CD8-positive, alpha-beta memory T cell (primary cell): ENCODE measurements around the gene CCT7. TPM values are rescaled to one million over a fixed set of nuclear protein-coding genes. Genes with fewer than 3 reads are reported as not detected.
"Not testable (repeated sequence)": the region's sequence is repeated elsewhere in the genome, so short reads cannot be mapped to it uniquely, and the experiment has no call there.

Experiments used
- CTCF ChIA-PET: fragments of 350-600 bp; sonication (Branson Sonifier 250); formaldehyde crosslinking; loops from one replicate; lab custom pipeline; 2021; ENCODE audit warnings: antibody characterized with exemption; lab: Charles Lee
- POLR2A ChIA-PET: fragments of 350-600 bp; sonication (Branson Sonifier 250); formaldehyde crosslinking; loops from one replicate; lab custom pipeline; 2021; ENCODE audit warnings: antibody characterized with exemption; lab: Charles Lee
- DNase-seq, 5 donors: peaks; one replicate each; pipeline versions ENCODE4 v3.0.0 to v3.0.0-alpha.2; 2020 to 2022; ENCODE audit warnings: mixed read lengths in 1 of 5
- H3K27ac ChIP-seq: one replicate; pipeline ENCODE4 v1.7.0; 2013; ENCODE audit warnings: low read depth, mild to moderate bottlenecking, low read length, moderate library complexity
- H3K27me3 ChIP-seq: 2 replicates; pipeline ENCODE4 v1.7.0; 2013; ENCODE audit warnings: low read length, mild to moderate bottlenecking; ENCODE audit not compliant: insufficient read depth, poor library complexity, severe bottlenecking
- H3K36me3 ChIP-seq: 2 replicates; pipeline ENCODE4 v1.7.0; 2013; ENCODE audit warnings: mild to moderate bottlenecking, low read length, moderate library complexity; ENCODE audit not compliant: insufficient read depth
- H3K4me1 ChIP-seq: 2 replicates; pipeline ENCODE4 v1.7.0; 2013; ENCODE audit warnings: mild to moderate bottlenecking, low read length, moderate library complexity; ENCODE audit not compliant: insufficient read depth
- H3K4me3 ChIP-seq: 2 replicates; pipeline ENCODE4 v1.7.0; 2013; ENCODE audit warnings: mild to moderate bottlenecking, low read length
- H3K9me3 ChIP-seq: 2 replicates; pipeline ENCODE4 v1.7.0; 2013; ENCODE audit warnings: mild to moderate bottlenecking, low read length
- H3K27ac Mint-ChIP-seq, 8 donors: one replicate each; pipeline ENCODE4 v1.8.0; 2020 to 2021; ENCODE audit warnings: mixed read lengths in 8 of 8, mild to moderate bottlenecking in 6 of 8, inconsistent platforms in 3 of 8, moderate library complexity in 3 of 8
- H3K27me3 Mint-ChIP-seq, 2 donors: one replicate each; pipeline ENCODE4 v1.8.0; 2020 to 2021; ENCODE audit warnings: mixed read lengths in 2 of 2, mild to moderate bottlenecking in 1 of 2, moderate library complexity in 1 of 2
- H3K36me3 Mint-ChIP-seq, 3 donors: one replicate each; pipeline ENCODE4 v1.8.0; 2020 to 2021; ENCODE audit warnings: mixed read lengths in 3 of 3, inconsistent platforms in 1 of 3, mild to moderate bottlenecking in 1 of 3
- H3K4me1 Mint-ChIP-seq, 3 donors: one replicate each; pipeline ENCODE4 v1.8.0; 2020 to 2021; ENCODE audit warnings: mixed read lengths in 3 of 3, inconsistent platforms in 1 of 3, mild to moderate bottlenecking in 1 of 3
- H3K4me3 Mint-ChIP-seq, 7 donors: one replicate each; pipeline ENCODE4 v1.8.0; 2020 to 2021; ENCODE audit warnings: mixed read lengths in 7 of 7, mild to moderate bottlenecking in 6 of 7, moderate library complexity in 4 of 7, inconsistent platforms in 2 of 7
- H3K9me3 Mint-ChIP-seq, 5 donors: one replicate each; pipeline ENCODE4 v1.8.0; 2020 to 2022; ENCODE audit warnings: mixed read lengths in 5 of 5, mild to moderate bottlenecking in 3 of 5, moderate library complexity in 2 of 5, inconsistent platforms in 1 of 5
- polyA plus RNA-seq: library from polyadenylated mRNA; unstranded; fragments of 300-500 nt; fragmentation: Illumina TruSeq; gene quantifications from one replicate; pipeline ENCODE4 v1.2.3, GENCODE V29; 2021
- total RNA-seq, 2 experiments: library from RNA; stranded (reverse); gene quantifications; one replicate each; pipeline ENCODE4 v1.2.3, GENCODE V29; 2021

The CCT7 gene
- total RNA-seq (100 to 1,000 TPM; 750 to 758 TPM), polyA plus RNA-seq (263 TPM)

GRCh38 chr2:73233932-73234832 is at the start of gene CCT7:
Gene CCT7 (plus strand): TSS chr2:73234308. CDS start chr2:73234379, 71 bp downstream.
- Histone ChIP-seq H3K4me1 (peaks cover 28% of the 10 kb centered on the region), H3K27me3 (no peaks in the 10 kb centered on the region), H3K9me3 (no peaks in the 10 kb centered on the region), H3K36me3 (peaks cover 1% of the 10 kb centered on the region), H3K27ac (peak within 1 kb of the TSS; percentile 93), H3K4me3 (peak within 1 kb of the TSS; percentile 88)
- Mint-ChIP-seq H3K4me1 (peaks cover 39 to 50% (median 49%) of the 10 kb centered on the region in 3 donors), H3K36me3 (peaks cover 0 to 41% (median 0%) of the 10 kb centered on the region in 3 donors), H3K9me3 (no peaks in the 10 kb centered on the region), H3K27me3 (no peaks in the 10 kb centered on the region), H3K27ac (peak within 1 kb of the TSS; percentile 81 to 98 (median 94)), H3K4me3 (peak within 1 kb of the TSS; percentile 95 to 99 (median 98))
- peak; percentile 78 to 92 (median 87) for DNase-seq
- POLR2A ChIA-PET, result interaction anchor here (0.7 to 3.2 kb wide), 12 partner anchors 8 to 1724 kb away, joined by 3 to 25 read pairs (median 5); partner anchors contain the start of genes ALMS1, EGR4, FBXO41 and SFXN5
- CTCF ChIA-PET, result interaction anchor here (0.9 to 8.1 kb wide), 9 partner anchors 10 to 57 kb away, joined by 3 to 54 read pairs (median 4); partner anchors contain the start of genes EGR4 and FBXO41

GRCh38 chr2:73185965-73186364 is 48.1 kb upstream of the CCT7 start:
- no peak for DNase-seq
- no peaks in the 10 kb centered on the region for H3K4me1 Mint-ChIP-seq
- Histone ChIP-seq H3K4me3 (no peak overlapping the region), H3K4me1 (no peaks in the 10 kb centered on the region), H3K9me3 (no peaks in the 10 kb centered on the region), H3K36me3 (no peaks in the 10 kb centered on the region), H3K27me3 (no peaks in the 10 kb centered on the region), H3K27ac (no peak overlapping the region)
- H3K9me3 Mint-ChIP-seq, result peaks cover 0 to 6% (median 0%) of the 10 kb centered on the region in 5 donors
- ChIA-PET POLR2A (no interaction called here), CTCF (interaction anchor here (1.1 to 3.6 kb wide), 2 partner anchors 9 kb away, joined by 3 to 36 read pairs; no protein-coding TSS in a partner anchor)
- H3K27ac Mint-ChIP-seq, result no peak overlapping the region
- H3K4me3 Mint-ChIP-seq, result no peak overlapping the region
- no peaks in the 10 kb centered on the region for H3K36me3 Mint-ChIP-seq
- H3K27me3 Mint-ChIP-seq, result peaks cover 22 to 36% of the 10 kb centered on the region in 2 donors

- no peaks in the 10 kb centered on the region for H3K27me3 ChIP-seq
- peaks cover 0 to 4% (median 0%) of the 10 kb centered on the region in 5 donors for H3K9me3 Mint-ChIP-seq
Observed at GRCh38 chr2:73187549-73187948, 46.6 kb upstream of the CCT7 start.

GRCh38 chr2:73197579-73197978 is 36.5 kb upstream of the CCT7 start:
- H3K9me3 ChIP-seq, result no peaks in the 10 kb centered on the region
- no peak overlapping the region for H3K4me3 ChIP-seq
- no peaks in the 10 kb centered on the region for H3K36me3 ChIP-seq
- Mint-ChIP-seq H3K4me1 (peaks cover 3 to 9% (median 6%) of the 10 kb centered on the region in 3 donors), H3K4me3 (no peak overlapping the region), H3K27me3 (peaks cover 34 to 54% of the 10 kb centered on the region in 2 donors), H3K9me3 (no peaks in the 10 kb centered on the region), H3K36me3 (peaks cover 0 to 2% (median 0%) of the 10 kb centered on the region in 3 donors), H3K27ac (no peak overlapping the region)
- CTCF ChIA-PET, result no interaction called here
- H3K27me3 ChIP-seq, result no peaks in the 10 kb centered on the region
- no peak overlapping the region for H3K27ac ChIP-seq
- POLR2A ChIA-PET, result no interaction called here
- H3K4me1 ChIP-seq, result no peaks in the 10 kb centered on the region
- DNase-seq, result no peak

More at GRCh38 chr2:73187549-73187948, 46.6 kb upstream of the CCT7 start:
- CTCF ChIA-PET, result interaction anchor here (1.2 to 3.6 kb wide), 2 partner anchors 10 to 102 kb away, joined by 3 to 36 read pairs; no protein-coding TSS in a partner anchor
- no peaks in the 10 kb centered on the region for H3K36me3 ChIP-seq
- H3K4me3 ChIP-seq, result no peak overlapping the region
- no peak overlapping the region for H3K27ac ChIP-seq
- H3K4me1 Mint-ChIP-seq, result no peaks in the 10 kb centered on the region
- H3K36me3 Mint-ChIP-seq, result no peaks in the 10 kb centered on the region
- POLR2A ChIA-PET, result no interaction called here
- no peak overlapping the region for H3K4me3 Mint-ChIP-seq
- H3K9me3 ChIP-seq, result no peaks in the 10 kb centered on the region
- H3K27me3 Mint-ChIP-seq, result peaks cover 20 to 38% of the 10 kb centered on the region in 2 donors
- H3K4me1 ChIP-seq, result no peaks in the 10 kb centered on the region
- H3K27ac Mint-ChIP-seq, result no peak overlapping the region
- DNase-seq, result no peak

GRCh38 chr2:73200281-73200680 is 33.8 kb upstream of the CCT7 start:
- CTCF ChIA-PET, result interaction anchor here (1.4 to 3.0 kb wide), 2 partner anchors 13 to 23 kb away, joined by 5 to 11 read pairs; partner anchors contain the start of gene SMYD5
- H3K9me3 ChIP-seq, H3K27ac ChIP-seq, H3K9me3 Mint-ChIP-seq, H3K27ac Mint-ChIP-seq, H3K4me3 ChIP-seq, H3K4me3 Mint-ChIP-seq, DNase-seq, H3K36me3 Mint-ChIP-seq, POLR2A ChIA-PET, H3K36me3 ChIP-seq, H3K4me1 ChIP-seq: not testable (repeated sequence)
- peaks cover 13% of the 10 kb centered on the region for H3K27me3 ChIP-seq
- peaks cover 5 to 12% (median 6%) of the 10 kb centered on the region in 3 donors for H3K4me1 Mint-ChIP-seq
- H3K27me3 Mint-ChIP-seq, result peaks cover 44 to 65% of the 10 kb centered on the region in 2 donors

GRCh38 chr2:73202156-73203054 is 31.7 kb upstream of the CCT7 start, which contains the start of gene NOTO:
Gene NOTO (plus strand): TSS chr2:73202574. CDS start chr2:73202667, 93 bp downstream.
- H3K4me3 Mint-ChIP-seq, result peak within 1 kb of the TSS; percentile 14 to 82 (median 66)
- H3K27me3 Mint-ChIP-seq, result peaks cover 47 to 61% of the 10 kb centered on the region in 2 donors
- H3K4me1 ChIP-seq, result no peaks in the 10 kb centered on the region
- peaks cover 13% of the 10 kb centered on the region for H3K27me3 ChIP-seq
- H3K4me1 Mint-ChIP-seq, result peaks cover 5 to 12% (median 6%) of the 10 kb centered on the region in 3 donors
- H3K36me3 Mint-ChIP-seq, result peaks cover 0 to 2% (median 0%) of the 10 kb centered on the region in 3 donors
- ChIA-PET POLR2A (no interaction called here), CTCF (interaction anchor here (0.9 to 3.0 kb wide), 4 partner anchors 8 to 25 kb away, joined by 3 to 11 read pairs (median 6); no protein-coding TSS in a partner anchor)
- no peak within 1 kb of the TSS for H3K27ac ChIP-seq
- no peak for DNase-seq
- H3K27ac Mint-ChIP-seq, result no peak within 1 kb of the TSS
- H3K9me3 ChIP-seq, result no peaks in the 10 kb centered on the region
- H3K9me3 Mint-ChIP-seq, result no peaks in the 10 kb centered on the region
- H3K4me3 ChIP-seq, result no peak within 1 kb of the TSS
- no peaks in the 10 kb centered on the region for H3K36me3 ChIP-seq

GRCh38 chr2:73203055-73203681 is 30.9 kb upstream of the CCT7 start:
- peaks cover 0 to 2% (median 0%) of the 10 kb centered on the region in 3 donors for H3K36me3 Mint-ChIP-seq
- peaks cover 5 to 12% (median 6%) of the 10 kb centered on the region in 3 donors for H3K4me1 Mint-ChIP-seq
- no peak overlapping the region for H3K27ac Mint-ChIP-seq
- H3K9me3 Mint-ChIP-seq, result no peaks in the 10 kb centered on the region
- H3K36me3 ChIP-seq, result no peaks in the 10 kb centered on the region
- no peak for DNase-seq
- peak overlapping the region in 5 of 7 donors; percentile 44 to 82 (median 48) for H3K4me3 Mint-ChIP-seq
- peaks cover 46 to 55% of the 10 kb centered on the region in 2 donors for H3K27me3 Mint-ChIP-seq
- ChIA-PET CTCF (interaction anchor here (2.1 kb wide), 1 partner anchor 26 kb away, joined by 6 read pairs; no protein-coding TSS in a partner anchor), POLR2A (no interaction called here)
- no peak overlapping the region for H3K27ac ChIP-seq
- no peak overlapping the region for H3K4me3 ChIP-seq
- no peaks in the 10 kb centered on the region for H3K9me3 ChIP-seq
- H3K27me3 ChIP-seq, result peaks cover 13% of the 10 kb centered on the region
- H3K4me1 ChIP-seq, result no peaks in the 10 kb centered on the region
